Endothelial cell of umbilical vein (primary cell): ENCODE data around the gene ERG. TPM values are rescaled to one million over a fixed set of nuclear protein-coding genes. Genes with fewer than 3 reads are reported as not detected.

Source experiments
- BruUV-seq: library from RNA; stranded (reverse); fragments of 400-500 nt; replicated peaks from 2 replicates; lab custom pipeline; 2021; lab: Mats Ljungman, UMichigan
- CTCF ChIA-PET: fragments of 300-600, 350-600 bp; sonication (Branson Sonifier 250); formaldehyde crosslinking; loops from one replicate; lab custom pipeline; 2021; ENCODE audit warnings: antibody characterized with exemption, inconsistent platforms; lab: Charles Lee
- POLR2A ChIA-PET: fragments of 300-600, 350-600 bp; sonication (Branson Sonifier 250); formaldehyde crosslinking; loops from one replicate; lab custom pipeline; 2021; ENCODE audit warnings: antibody characterized with exemption, inconsistent platforms; lab: Charles Lee
- DNase-seq: peaks from one replicate; pipeline ENCODE4 v3.0.0-alpha.2; 2011; ENCODE audit warnings: low read depth, low spot score
- FAIRE-seq: peaks from 2 replicates; lab custom pipeline; 2011; peaks lifted over from hg19 to GRCh38; lab: Jason Lieb, UNC
- H2AFZ ChIP-seq: 2 replicates; pipeline ENCODE4 v1.6.0; 2012; ENCODE audit warnings: low read depth, low read length, control low read depth, inconsistent platforms
- H3K27ac ChIP-seq: 2 replicates; pipeline ENCODE4 v1.5.1; 2011; ENCODE audit warnings: low read depth, mild to moderate bottlenecking, control low read depth, low read length, moderate library complexity; ENCODE audit not compliant: insufficient read depth
- H3K27me3 ChIP-seq, 2 experiments: 2 replicates each; pipeline versions ENCODE4 v1.6.0 to v1.6.1; 2011; ENCODE audit warnings: low read length in 2 of 2, mixed read lengths in 1 of 2; ENCODE audit not compliant: control insufficient read depth in 2 of 2, insufficient read depth in 2 of 2
- H3K36me3 ChIP-seq, 2 experiments: 2 replicates in 1 of 2; 3 replicates in 1 of 2; pipeline ENCODE4 v1.5.1; 2011; ENCODE audit warnings: low read length in 2 of 2, mild to moderate bottlenecking in 1 of 2, moderate library complexity in 1 of 2; ENCODE audit not compliant: control insufficient read depth in 2 of 2, insufficient read depth in 2 of 2; ENCODE audit errors: extremely low read depth in 1 of 2
- H3K4me1 ChIP-seq: 3 replicates; pipeline ENCODE4 v1.5.1; 2011; ENCODE audit warnings: mild to moderate bottlenecking, low read length; ENCODE audit not compliant: control insufficient read depth, insufficient read depth; ENCODE audit errors: extremely low read depth
- H3K4me2 ChIP-seq: 2 replicates; pipeline ENCODE4 v1.6.1; 2011; ENCODE audit warnings: low read length, control low read depth, mixed read lengths; ENCODE audit not compliant: insufficient read depth
- H3K4me3 ChIP-seq, 3 experiments: fragments of 200-600 bp in 1 of 3; sonication (generic), shearing (Covaris generic) in 1 of 3; replicated peaks in 1 of 3; 2 replicates each; pipeline ENCODE4 v1.5.1; 2011 to 2016; ENCODE audit warnings: control low read depth in 3 of 3, low read length in 3 of 3, mild to moderate bottlenecking in 2 of 3, inconsistent platforms in 1 of 3, low read depth in 1 of 3, moderate library complexity in 1 of 3; ENCODE audit not compliant: insufficient read depth in 1 of 3
- H3K79me2 ChIP-seq: 2 replicates; pipeline ENCODE4 v1.6.0; 2012; ENCODE audit warnings: low read length, inconsistent platforms; ENCODE audit not compliant: control insufficient read depth, insufficient read depth
- H3K9ac ChIP-seq: replicated peaks from 2 replicates; pipeline ENCODE3; 2011; ENCODE audit warnings: low read length, control low read depth; ENCODE audit not compliant: insufficient read depth; ENCODE audit errors: extremely low read depth
- H3K9me1 ChIP-seq: replicated peaks from 3 replicates; pipeline ENCODE4 v1.6.0; 2011; ENCODE audit warnings: mild to moderate bottlenecking, low read length; ENCODE audit not compliant: control insufficient read depth, insufficient read depth; ENCODE audit errors: extremely low read depth
- H3K9me3 ChIP-seq: replicated peaks from 2 replicates; pipeline ENCODE4 v1.5.1; 2012; ENCODE audit warnings: low read length, inconsistent platforms; ENCODE audit not compliant: control insufficient read depth, insufficient read depth
- H4K20me1 ChIP-seq: replicated peaks from 2 replicates; pipeline ENCODE3; 2011; ENCODE audit warnings: mild to moderate bottlenecking, low read length; ENCODE audit not compliant: control insufficient read depth, insufficient read depth; ENCODE audit errors: extremely low read depth
- CTCF ChIP-seq, 2 donors: IDR thresholded peaks; 1 replicate in 1 of 2; 2 replicates in 1 of 2; pipeline ENCODE4 v1.5.1; 2011; ENCODE audit warnings: low read length in 2 of 2, mild to moderate bottlenecking in 2 of 2, moderate library complexity in 2 of 2, control low read depth in 1 of 2, inconsistent platforms in 1 of 2, low read depth in 1 of 2; ENCODE audit not compliant: insufficient read depth in 1 of 2; ENCODE audit errors: extremely low read depth in 1 of 2
- EZH2 ChIP-seq: IDR thresholded peaks from 2 replicates; pipeline ENCODE4 v1.6.1; 2012; ENCODE audit warnings: borderline replicate concordance, low read depth, mild to moderate bottlenecking, moderate library complexity, low read length, inconsistent platforms; ENCODE audit not compliant: severe bottlenecking
- FOS ChIP-seq: IDR thresholded peaks from 2 replicates; pipeline ENCODE4 v1.6.1; 2011; ENCODE audit warnings: mild to moderate bottlenecking, low read length, moderate library complexity, borderline replicate concordance; ENCODE audit not compliant: insufficient read depth
- GATA2 ChIP-seq: IDR thresholded peaks from 2 replicates; pipeline ENCODE4 v1.7.0; 2011; ENCODE audit warnings: low read depth, mild to moderate bottlenecking, moderate library complexity, mixed read lengths, low read length; ENCODE audit not compliant: insufficient read length, insufficient read depth
- JUN ChIP-seq: IDR thresholded peaks from 2 replicates; pipeline ENCODE4 v1.6.1; 2011; ENCODE audit warnings: borderline replicate concordance, low read depth; ENCODE audit not compliant: insufficient read length, insufficient read depth
- MAX ChIP-seq: IDR thresholded peaks from 2 replicates; pipeline ENCODE4 v1.6.1; 2011; ENCODE audit not compliant: insufficient read depth, insufficient read length
- MYC ChIP-seq: IDR thresholded peaks from one replicate; pipeline ENCODE4 v1.6.1; 2011; ENCODE audit warnings: mild to moderate bottlenecking, low read depth, low read length
- POLR2A ChIP-seq: IDR thresholded peaks from 2 replicates; pipeline ENCODE4 v1.6.1; 2012; ENCODE audit warnings: low read depth, mild to moderate bottlenecking, control low read depth, low read length
- POLR2AphosphoS5 ChIP-seq: IDR thresholded peaks from 2 replicates; pipeline ENCODE4 v1.6.1; 2012; ENCODE audit warnings: low read depth, mild to moderate bottlenecking, control low read depth, low read length, moderate library complexity; ENCODE audit not compliant: insufficient read depth
- dilution Hi-C: fragments of 300-500 bp; cut with MboI; formaldehyde crosslinking; loops from one replicate; pipeline ENCODE4 v1.15.0; 2019; ENCODE audit warnings: low sequenced_read_pairs; ENCODE audit not compliant: extremely low pct_ligation_motif_present
- intact Hi-C: fragments of 100-400 bp; cut with micrococcal nuclease; formaldehyde crosslinking; loops from one replicate; pipeline ENCODE4 v1.10.0; 2022
- polyA plus RNA-seq, 4 experiments: library from polyadenylated mRNA; depleted of rRNA in 3 of 4; stranded (reverse) in 3 of 4; unstranded in 1 of 4; fragments of >200 nt; gene quantifications; 2 replicates each; pipeline versions ENCODE4 v1.2.1 to v1.2.3, GENCODE V29; 2011 to 2012; ENCODE audit warnings: missing spikeins in 1 of 4
- total RNA-seq: library from RNA; stranded (reverse); gene quantifications from 2 replicates; pipeline ENCODE4 v1.2.3, GENCODE V29; 2021

ERG gene
- total and polyA plus RNA-seq, 2 donors (not counting 3 experiments of a cell fraction or from before 2014, with no cell fraction given): 173 to 210 TPM

DNA sequence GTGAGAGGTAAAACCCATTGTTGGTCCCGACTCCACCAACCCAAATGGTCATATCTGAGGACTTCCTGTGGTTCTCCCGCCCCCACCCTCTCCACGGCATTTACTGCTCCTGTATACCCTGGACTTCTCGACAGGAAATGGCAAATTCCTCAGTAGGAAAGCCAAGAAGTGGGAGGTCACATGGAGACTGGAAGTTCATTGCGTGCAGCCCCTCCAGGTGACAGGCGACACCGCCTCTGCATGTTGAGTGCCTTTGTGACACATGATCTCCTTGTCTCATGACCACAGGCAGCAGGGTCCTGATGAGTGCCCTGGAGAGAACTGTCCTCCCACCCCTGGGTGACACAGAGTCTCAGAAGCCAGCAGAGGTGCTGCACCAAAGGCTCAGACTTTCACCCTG, 24.2 kb downstream of the ERG start:
- POLR2A ChIA-PET: interaction anchor here (0.7 kb wide), 1 partner anchor 33 kb away, joined by 6 read pairs; no protein-coding TSS in a partner anchor
- BruUV-seq: no TSS peak
- Histone ChIP-seq H3K9me1 (no peaks in the 10 kb centered on the region), H3K79me2 (peaks cover 94% of the 10 kb centered on the region), H3K9me3 (no peaks in the 10 kb centered on the region), H3K4me1 (peaks cover 96% of the 10 kb centered on the region), H3K4me3 (no peak overlapping the region), H2AFZ (no peak overlapping the region), H3K9ac (peak overlapping the region; percentile 45), H3K27me3 (no peaks in the 10 kb centered on the region), H4K20me1 (peaks cover 6% of the 10 kb centered on the region), H3K27ac (peak overlapping the region; percentile 99), H3K36me3 (no peaks in the 10 kb centered on the region), H3K4me2 (peak overlapping the region; percentile 72)
- intact Hi-C loops (loop anchor here (10.0 kb wide), 1 partner anchor 169 kb away; no protein-coding TSS in a partner anchor), dilution Hi-C loops (no loop called here)
- FAIRE-seq (peak; percentile 90), DNase-seq (no peak)
- CTCF ChIA-PET: no interaction called here
- TF ChIP-seq FOS (peak; percentile 23), EZH2 (no peak), GATA2 (peak; percentile 62), POLR2AphosphoS5 (peak; percentile 65)

- peak; percentile 42 for FAIRE-seq
- no peaks in the 10 kb centered on the region for H3K9me1 ChIP-seq
- H2AFZ ChIP-seq: no peak overlapping the region
- peak overlapping the region; percentile 42 for H3K9ac ChIP-seq
- ChIA-PET CTCF (interaction anchor here (1.0 to 1.3 kb wide), 3 partner anchors 18 to 27 kb away, joined by 3 to 5 read pairs (median 4); no protein-coding TSS in a partner anchor), POLR2A (interaction anchor here (1.1 kb wide), 1 partner anchor 31 kb away, joined by 4 read pairs; no protein-coding TSS in a partner anchor)
- TF ChIP-seq CTCF (IDR thresholded peaks at IDR 0.05; ENCODE audit: extremely low read depth in 1 of 2, insufficient read depth in 1 of 2, low read depth in 1 of 2, low read length in 2 of 2) (no peak), GATA2 (no peak), POLR2A (no peak), POLR2AphosphoS5 (no peak), MYC (no peak), JUN (no peak), EZH2 (no peak), MAX (no peak), FOS (no peak)
- no TSS peak for BruUV-seq
- no peak overlapping the region for H3K4me3 ChIP-seq
- dilution Hi-C loops (no loop called here), intact Hi-C loops (loop anchor here (10.0 kb wide), 1 partner anchor 168 kb away; no protein-coding TSS in a partner anchor)
- H3K9me3 ChIP-seq: no peaks in the 10 kb centered on the region
- H3K27me3 ChIP-seq: no peaks in the 10 kb centered on the region
- H3K4me2 ChIP-seq: peak overlapping the region; percentile 72
- no peak for DNase-seq
- H4K20me1 ChIP-seq: peaks cover 5% of the 10 kb centered on the region
- H3K4me1 ChIP-seq: peaks cover 82% of the 10 kb centered on the region
- H3K79me2 ChIP-seq: peaks cover 92% of the 10 kb centered on the region
- H3K27ac ChIP-seq: peak overlapping the region; percentile 63
- H3K36me3 ChIP-seq: peaks cover 5 to 9% of the 10 kb centered on the region in 2 experiments
These were observed 25.7 kb downstream of the ERG start for GRCh38 chr21:38472412-38473108.
